Muscle layer of colon (tissue), 2 donors: ENCODE measurements around the gene THTPA.

Experiments used
- H3K27ac ChIP-seq: one replicate; pipeline ENCODE4 v1.7.0; 2013; ENCODE audit warnings: low read depth, mild to moderate bottlenecking, low read length, moderate library complexity
- H3K27me3 ChIP-seq, 2 donors: one replicate each; pipeline ENCODE4 v1.7.0; 2013; ENCODE audit warnings: low read length in 2 of 2, mild to moderate bottlenecking in 2 of 2; ENCODE audit not compliant: insufficient read depth in 2 of 2, control insufficient read depth in 1 of 2
- H3K36me3 ChIP-seq: one replicate; pipeline ENCODE4 v1.7.0; 2013; ENCODE audit warnings: mild to moderate bottlenecking, low read length; ENCODE audit not compliant: insufficient read depth
- H3K4me1 ChIP-seq: one replicate; pipeline ENCODE4 v1.7.0; 2013; ENCODE audit warnings: mild to moderate bottlenecking, low read length; ENCODE audit not compliant: insufficient read depth
- H3K4me3 ChIP-seq, 2 donors: one replicate each; pipeline ENCODE4 v1.7.0; 2013; ENCODE audit warnings: low read length in 2 of 2, low read depth in 1 of 2, mild to moderate bottlenecking in 1 of 2, moderate library complexity in 1 of 2
- H3K9ac ChIP-seq: one replicate; pipeline ENCODE4 v1.7.0; 2013; ENCODE audit warnings: low read length
- H3K9me3 ChIP-seq: one replicate; pipeline ENCODE4 v1.7.0; 2013; ENCODE audit warnings: mild to moderate bottlenecking, low read length
- donor health status: abdominal sarcoma.
- donor health status: Adenocarcinoma of cecum.

Gene THTPA

GRCh38 chr14:23558346-23559009 lies 2.4 kb downstream of the THTPA start:
- Histone ChIP-seq H3K9me3 (no peaks in the 10 kb centered on the region), H3K9ac (no peak overlapping the region), H3K4me1 (peaks cover 17% of the 10 kb centered on the region), H3K27me3 (no peaks in the 10 kb centered on the region), H3K27ac (no peak overlapping the region), H3K36me3 (peaks cover 19% of the 10 kb centered on the region), H3K4me3 (no peak overlapping the region)

- Histone ChIP-seq H3K4me3 (no peak overlapping the region), H3K9ac (no peak overlapping the region), H3K36me3 (peaks cover 19% of the 10 kb centered on the region), H3K9me3 (no peaks in the 10 kb centered on the region), H3K4me1 (peaks cover 17% of the 10 kb centered on the region), H3K27ac (no peak overlapping the region), H3K27me3 (no peaks in the 10 kb centered on the region)
Observed at GRCh38 chr14:23559010-23559925, 3.2 kb downstream of the THTPA start.

GRCh38 chr14:23559926-23560520 lies 4.0 kb downstream of the THTPA start:
- Histone ChIP-seq H3K4me3 (no peak overlapping the region), H3K9me3 (no peaks in the 10 kb centered on the region), H3K9ac (no peak overlapping the region), H3K27ac (no peak overlapping the region), H3K4me1 (peaks cover 17% of the 10 kb centered on the region), H3K27me3 (no peaks in the 10 kb centered on the region), H3K36me3 (peaks cover 19% of the 10 kb centered on the region)

GRCh38 chr14:23561259-23561658 lies 5.2 kb downstream of the THTPA start:
- Histone ChIP-seq H3K4me1 (peaks cover 17% of the 10 kb centered on the region), H3K27ac (no peak overlapping the region), H3K9me3 (no peaks in the 10 kb centered on the region), H3K9ac (no peak overlapping the region), H3K4me3 (no peak overlapping the region), H3K36me3 (peaks cover 19% of the 10 kb centered on the region), H3K27me3 (no peaks in the 10 kb centered on the region)

- H3K9ac ChIP-seq, result no peak overlapping the region
- H3K27ac ChIP-seq, result no peak overlapping the region
- H3K36me3 ChIP-seq, result peaks cover 19% of the 10 kb centered on the region
Observed at GRCh38 chr14:23561873-23562821, 6.1 kb downstream of the THTPA start.

GRCh38 chr14:23562822-23563472 lies 6.9 kb downstream of the THTPA start:
- peaks cover 8% of the 10 kb centered on the region for H3K4me1 ChIP-seq
- H3K27ac ChIP-seq, result no peak overlapping the region
- no peaks in the 10 kb centered on the region for H3K9me3 ChIP-seq
- no peak overlapping the region for H3K9ac ChIP-seq
- no peaks in the 10 kb centered on the region for H3K27me3 ChIP-seq
- no peak overlapping the region for H3K4me3 ChIP-seq
- peaks cover 19% of the 10 kb centered on the region for H3K36me3 ChIP-seq

More at GRCh38 chr14:23561873-23562821, 6.1 kb downstream of the THTPA start:
- no peak overlapping the region for H3K4me3 ChIP-seq
- H3K9me3 ChIP-seq, result no peaks in the 10 kb centered on the region
- peaks cover 16% of the 10 kb centered on the region for H3K4me1 ChIP-seq
- no peaks in the 10 kb centered on the region for H3K27me3 ChIP-seq

- H3K4me1 ChIP-seq, result peaks cover 6% of the 10 kb centered on the region
- H3K9me3 ChIP-seq, result no peaks in the 10 kb centered on the region
- H3K4me3 ChIP-seq, result no peak overlapping the region
- peaks cover 17% of the 10 kb centered on the region for H3K36me3 ChIP-seq
- no peak overlapping the region for H3K27ac ChIP-seq
- H3K9ac ChIP-seq, result no peak overlapping the region
- H3K27me3 ChIP-seq, result no peaks in the 10 kb centered on the region
Observed at GRCh38 chr14:23563473-23564180, 7.6 kb downstream of the THTPA start.

DNA sequence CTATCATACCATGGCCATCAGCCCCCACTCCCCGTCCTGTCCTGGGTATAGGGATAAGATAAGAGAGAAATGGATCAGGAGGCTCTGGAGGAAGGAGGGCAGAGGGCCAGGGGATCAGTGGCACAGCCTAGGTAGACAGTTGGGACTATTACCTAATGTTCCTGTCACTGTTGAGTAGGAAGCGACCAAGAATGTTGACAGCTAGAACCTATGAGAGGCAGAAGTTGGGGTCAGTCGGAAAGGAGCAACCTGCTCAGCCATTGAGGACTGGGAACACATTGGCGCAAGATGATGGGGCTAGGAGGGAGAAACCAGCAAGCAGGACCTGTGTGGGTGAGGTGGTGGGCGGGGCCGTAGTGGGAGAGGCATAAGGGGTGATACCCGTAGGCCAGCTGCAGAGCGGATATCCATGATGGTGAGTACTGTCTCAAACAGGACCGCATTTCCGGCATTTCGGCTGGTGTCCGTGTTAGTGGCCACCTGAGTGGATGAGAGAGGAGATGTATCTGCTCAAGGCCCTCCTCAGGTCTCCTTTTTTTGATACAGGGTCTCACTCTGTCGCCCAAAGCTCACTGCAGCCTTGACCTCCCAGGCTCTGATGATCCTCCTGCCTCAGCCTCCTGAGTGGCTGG lies 8.2 kb downstream of the THTPA start:
- Histone ChIP-seq H3K9ac (no peak overlapping the region), H3K4me3 (no peak overlapping the region), H3K27me3 (no peaks in the 10 kb centered on the region), H3K36me3 (peaks cover 10% of the 10 kb centered on the region), H3K4me1 (peaks cover 6% of the 10 kb centered on the region), H3K27ac (no peak overlapping the region), H3K9me3 (no peaks in the 10 kb centered on the region)

DNA sequence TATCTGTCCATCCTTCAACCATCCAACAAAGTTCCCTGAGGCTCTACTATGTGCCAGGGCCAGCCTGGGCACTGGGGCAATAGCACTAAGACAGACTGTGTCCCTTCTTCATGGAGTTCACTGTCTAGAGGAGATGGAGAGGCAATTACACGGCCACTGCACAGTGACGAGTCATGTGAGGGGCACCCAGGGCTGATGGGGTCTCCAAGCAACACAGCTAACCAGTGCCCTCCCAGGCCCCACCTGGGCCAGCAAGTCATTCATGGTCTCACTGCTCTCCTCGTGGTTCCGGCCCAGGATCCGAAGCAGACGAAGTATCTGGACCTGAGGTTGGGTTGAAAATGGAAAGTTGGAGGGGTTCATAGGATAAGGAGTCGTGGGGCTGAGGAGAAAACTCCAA lies 8.8 kb downstream of the THTPA start:
- Histone ChIP-seq H3K36me3 (peaks cover 4% of the 10 kb centered on the region), H3K4me3 (no peak overlapping the region), H3K4me1 (peaks cover 6% of the 10 kb centered on the region), H3K27me3 (no peaks in the 10 kb centered on the region), H3K9ac (no peak overlapping the region), H3K9me3 (no peaks in the 10 kb centered on the region), H3K27ac (no peak overlapping the region)

DNA sequence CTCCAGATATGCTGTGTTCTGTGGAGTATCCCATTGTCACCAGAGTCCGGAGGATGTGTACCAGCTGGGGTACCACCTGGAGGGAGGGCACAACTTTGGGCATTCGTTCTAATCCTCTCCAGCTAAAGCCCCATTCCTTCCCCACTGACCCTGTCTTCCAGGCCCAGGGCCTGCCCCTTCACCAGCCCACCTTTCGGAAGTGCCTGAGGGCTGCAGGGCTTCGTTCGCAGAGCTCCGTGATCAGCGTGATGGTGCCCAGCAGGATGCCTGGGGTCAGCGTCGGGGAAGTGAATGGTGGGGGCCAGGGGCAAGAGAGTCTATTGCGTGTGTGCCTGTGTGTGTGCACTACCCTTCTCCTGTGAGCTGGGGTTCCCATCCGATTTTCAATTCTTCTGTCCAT lies 9.6 kb downstream of the THTPA start:
- Histone ChIP-seq H3K4me1 (peaks cover 6% of the 10 kb centered on the region), H3K9ac (no peak overlapping the region), H3K27ac (no peak overlapping the region), H3K4me3 (no peak overlapping the region), H3K27me3 (no peaks in the 10 kb centered on the region), H3K9me3 (no peaks in the 10 kb centered on the region), H3K36me3 (no peaks in the 10 kb centered on the region)
